ENCODE data around the gene SUPT6H.
"Not testable (repeated sequence)": the region's sequence is repeated elsewhere in the genome, so short reads cannot be mapped to it uniquely, and the experiment has no call there.

Gene SUPT6H

GRCh38 chr17:28703552-28704218 is 41.7 kb downstream of the SUPT6H start:
- DNase-seq: no peak

GRCh38 chr17:28704219-28704858 is 42.3 kb downstream of the SUPT6H start:
- no peak for DNase-seq

- DNase-seq: no peak
Measured at GRCh38 chr17:28705074-28705659, 43.2 kb downstream of the SUPT6H start.

DNA sequence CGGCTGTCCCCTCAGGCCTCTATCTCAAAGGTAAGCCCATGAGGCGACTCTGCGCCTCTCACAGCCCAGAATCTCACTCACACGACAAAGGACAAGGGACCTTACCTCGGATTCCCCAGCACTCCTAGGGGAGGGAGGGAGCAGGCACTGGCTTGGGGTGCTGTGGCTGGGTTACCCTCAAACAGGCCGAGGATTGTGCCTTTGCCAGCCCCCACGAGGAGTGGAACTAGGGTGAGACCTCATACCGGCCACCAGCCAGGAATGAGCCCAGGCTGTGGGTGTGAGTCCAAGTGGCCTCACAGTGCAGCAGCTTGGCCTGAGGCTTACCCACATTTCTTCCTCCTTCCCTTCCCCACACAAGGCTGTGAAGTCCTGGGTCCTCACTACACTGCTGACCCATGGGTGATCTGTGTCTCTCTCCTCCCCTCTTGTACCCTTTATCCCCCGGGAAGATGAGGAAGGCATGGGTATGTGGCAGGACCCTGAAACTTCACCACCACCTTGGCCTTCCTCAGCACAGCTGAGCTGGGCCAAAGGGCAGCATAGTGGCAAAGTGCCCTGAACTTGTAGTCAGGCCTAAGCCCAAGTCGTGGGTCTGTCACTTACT is 43.8 kb downstream of the SUPT6H start:
- DNase-seq: no peak

- DNase-seq: no peak
Measured at GRCh38 chr17:28706471-28707338, 44.7 kb downstream of the SUPT6H start.

DNA sequence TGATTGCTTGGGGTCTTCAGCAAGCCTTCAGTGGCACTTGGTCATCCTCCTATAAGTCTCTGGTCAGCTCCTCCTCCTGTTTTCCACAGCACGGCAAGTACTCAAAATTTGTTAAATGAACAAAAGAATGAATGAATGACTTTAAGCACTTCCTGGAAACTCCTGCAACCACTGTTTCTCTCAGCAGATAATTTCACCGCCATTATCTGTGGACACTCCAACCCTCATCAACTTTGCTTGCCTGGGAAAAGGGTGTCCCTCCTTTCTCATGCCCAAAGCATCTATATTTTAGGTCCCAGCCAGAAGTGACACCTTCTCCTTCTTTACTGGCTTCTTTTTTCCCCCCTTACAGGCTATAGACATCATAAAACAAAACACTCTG is 45.3 kb downstream of the SUPT6H start:
- no peak for DNase-seq

- peak; percentile 41 for DNase-seq
Measured at GRCh38 chr17:28710861-28711722, 49.1 kb downstream of the SUPT6H start.

- DNase-seq: no peak
Measured at GRCh38 chr17:28711723-28712031, 49.7 kb downstream of the SUPT6H start, which contains the start of gene PROCA1. PROCA1 (minus strand) TSS chr17:28711888; CDS start chr17:28711660, 228 bp downstream.

- no peak for DNase-seq
Measured at GRCh38 chr17:28712032-28712704, 50.2 kb downstream of the SUPT6H start.

GRCh38 chr17:28712705-28713415 is 50.9 kb downstream of the SUPT6H start:
- DNase-seq: no peak

DNA sequence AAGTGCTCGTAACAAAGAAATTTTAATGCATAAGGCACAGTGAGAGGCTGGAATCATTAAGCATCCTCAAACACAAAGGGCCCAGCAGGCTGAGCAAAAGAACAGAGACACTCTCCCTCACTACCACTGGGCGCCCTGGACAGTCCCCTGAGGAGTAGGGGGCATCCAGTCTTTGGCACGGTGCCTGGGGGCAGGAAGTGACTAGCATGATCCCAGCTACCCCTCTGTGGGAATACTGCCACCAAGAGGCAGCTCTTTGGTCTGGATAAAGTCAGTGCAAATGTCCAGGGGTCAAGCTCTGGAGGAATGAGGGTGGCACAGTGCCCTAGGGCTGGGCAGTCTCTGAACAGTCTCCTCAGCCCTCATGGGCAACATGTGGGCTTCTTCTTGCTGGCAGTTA is 52.3 kb downstream of the SUPT6H start:
- no peak for DNase-seq

DNA sequence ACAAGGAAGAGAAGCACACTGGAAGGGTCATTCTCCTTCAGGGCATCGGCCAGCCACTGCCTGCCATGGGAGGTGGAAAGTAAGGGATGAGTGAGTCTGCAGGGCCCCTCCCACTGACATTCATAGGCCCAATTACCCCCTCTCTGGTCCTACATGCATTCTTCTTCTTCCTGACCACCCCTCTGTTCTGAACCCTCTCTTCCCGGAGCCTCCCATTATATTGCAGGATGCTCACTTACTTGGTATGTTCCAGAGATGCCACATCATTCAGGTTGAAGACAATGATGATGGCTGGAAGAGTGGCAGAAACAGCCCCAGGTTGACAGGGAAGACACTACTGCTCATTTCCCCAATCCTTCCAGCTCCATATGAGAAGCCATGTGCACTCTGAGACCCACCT is 53.2 kb downstream of the SUPT6H start:
- no peak for DNase-seq

- no peak for DNase-seq
Measured at GRCh38 chr17:28716740-28717577, 55.0 kb downstream of the SUPT6H start.

- no peak for DNase-seq
Measured at GRCh38 chr17:28717578-28718332, 55.8 kb downstream of the SUPT6H start, which contains the start of gene RAB34. RAB34 (minus strand) TSS chr17:28717868; CDS start chr17:28717266, 602 bp downstream.

DNA sequence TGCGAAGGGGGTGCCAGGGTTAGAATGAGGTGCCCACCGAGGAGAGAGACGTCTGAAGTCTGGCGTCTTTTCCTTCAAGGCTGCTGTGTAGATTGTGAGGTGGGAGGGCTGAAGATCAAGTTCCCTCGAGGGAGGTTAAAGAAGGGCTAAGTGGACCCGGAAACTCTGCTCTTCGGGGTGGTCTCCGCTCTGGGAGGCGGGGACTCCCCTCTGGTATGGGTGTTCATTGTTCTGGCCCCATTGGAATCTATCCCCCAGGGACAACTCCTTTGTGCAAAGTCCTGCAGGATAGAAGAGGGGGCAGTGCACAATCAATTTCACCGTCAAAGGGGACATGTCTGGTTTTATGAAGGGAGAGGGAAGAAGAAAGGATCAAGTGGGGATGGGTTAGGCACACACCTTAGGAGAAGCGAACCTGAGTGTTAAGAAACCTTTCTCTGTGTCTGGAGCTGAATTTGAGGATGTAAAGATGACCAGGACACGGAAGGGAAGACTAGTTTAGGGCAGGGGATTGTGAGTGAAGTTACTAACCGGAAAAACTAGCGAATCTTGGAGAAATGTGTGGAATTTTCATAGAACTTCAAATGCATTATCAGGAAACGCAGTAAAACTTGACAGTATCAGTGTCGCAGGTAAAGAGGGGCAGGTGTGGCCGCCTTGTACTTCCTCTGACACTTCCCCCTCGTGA is 56.5 kb downstream of the SUPT6H start:
- no peak for DNase-seq

GRCh38 chr17:28719021-28719433 is 57.0 kb downstream of the SUPT6H start:
- DNase-seq: no peak

- no peak for DNase-seq
Measured at GRCh38 chr17:28720247-28720996, 58.4 kb downstream of the SUPT6H start.

DNA sequence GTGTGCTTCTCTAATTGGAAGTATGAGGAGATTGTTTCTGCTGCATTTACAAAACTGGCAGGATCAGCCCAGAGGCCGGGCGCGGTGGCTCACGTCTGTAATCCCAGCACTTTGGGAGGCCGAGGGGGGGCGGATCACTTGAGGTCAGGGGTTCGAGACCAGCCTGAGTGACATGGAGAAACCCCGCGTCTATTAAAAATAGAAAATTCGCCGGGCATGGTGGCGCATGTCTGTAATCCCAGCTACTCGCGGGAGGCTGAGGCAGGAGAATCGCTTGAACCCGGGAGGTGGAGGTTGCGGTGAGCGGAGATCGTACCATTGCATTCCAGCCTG is 59.0 kb downstream of the SUPT6H start:
- DNase-seq: not testable (repeated sequence)
